Sciatic nerve (tissue), 2 donors: ENCODE results near the gene P2RX1. TPM values are rescaled to one million over a fixed set of nuclear protein-coding genes. Genes with fewer than 3 reads are reported as not detected.

Experiments used
- ATAC-seq: fragments of 200-7000 bp; cut with Tn5 transposase; one replicate; pipeline ENCODE4 v1.9.1; 2020; ENCODE audit warnings: mild to moderate bottlenecking, moderate library complexity
- DNase-seq: peaks from one replicate; pipeline ENCODE4 v3.0.0-alpha.2; 2020; ENCODE audit warnings: low spot score
- intact Hi-C: fragments of 100-400 bp; cut with DNase I; formaldehyde crosslinking; loops from one replicate; pipeline ENCODE4 v1.14.2; 2022
- total RNA-seq: library from RNA; stranded (reverse); fragmentation: NEBNext Ultra II Directional; extraction: Animal tissue kit (Norgen Biotek cat#: 25700); gene quantifications from one replicate; pipeline ENCODE4 v1.2.1, GENCODE V29; 2021
- donor health status: DM: no; HTN: no; CAD: no.
- donor health status: DM: no; HTN: no; CAD: no.

The P2RX1 gene
- total RNA-seq, 1 donor from 2014 or later, result 7.3 TPM

DNA sequence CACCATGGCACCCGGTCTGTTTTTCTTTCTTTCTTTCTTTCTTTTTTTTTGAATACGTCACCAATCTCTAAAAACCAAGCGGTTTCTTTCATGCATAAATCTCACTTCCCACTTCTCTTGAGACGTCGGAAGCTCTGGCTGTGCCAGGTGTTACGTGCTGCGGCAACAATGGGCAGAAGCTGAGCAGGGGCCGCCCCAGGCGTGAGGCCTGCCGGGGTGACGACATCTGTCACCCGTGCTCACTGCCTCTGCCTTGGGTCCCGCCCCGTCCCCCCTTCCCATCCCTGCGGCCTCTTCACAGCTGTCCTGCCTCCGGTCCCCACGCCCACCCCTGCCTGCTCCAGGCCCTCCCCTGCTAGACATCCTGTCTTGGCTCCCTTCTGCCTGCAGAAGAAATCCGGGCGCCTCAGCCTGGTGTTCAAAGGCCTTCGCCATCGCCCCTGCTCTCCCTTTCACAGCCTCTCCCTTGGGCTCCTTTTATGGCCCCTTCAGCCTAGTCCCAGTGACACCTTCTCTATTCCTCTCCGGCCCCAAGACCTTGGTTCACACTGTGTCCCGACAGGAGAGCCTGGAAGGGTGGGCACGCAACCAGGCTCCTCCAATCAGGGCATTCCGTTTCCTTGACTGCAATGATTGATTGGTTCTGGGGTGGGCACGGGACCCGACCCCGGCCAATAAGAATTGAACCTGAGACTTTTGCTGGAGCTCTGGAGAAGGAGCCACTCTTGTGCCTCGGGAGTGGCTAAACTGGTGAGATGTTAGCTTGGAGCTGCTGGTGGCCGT, 4.8 kb downstream of the P2RX1 start:
- ATAC-seq, result peak; percentile 41
- no peak for DNase-seq
- intact Hi-C loops, result no loop called here

DNA sequence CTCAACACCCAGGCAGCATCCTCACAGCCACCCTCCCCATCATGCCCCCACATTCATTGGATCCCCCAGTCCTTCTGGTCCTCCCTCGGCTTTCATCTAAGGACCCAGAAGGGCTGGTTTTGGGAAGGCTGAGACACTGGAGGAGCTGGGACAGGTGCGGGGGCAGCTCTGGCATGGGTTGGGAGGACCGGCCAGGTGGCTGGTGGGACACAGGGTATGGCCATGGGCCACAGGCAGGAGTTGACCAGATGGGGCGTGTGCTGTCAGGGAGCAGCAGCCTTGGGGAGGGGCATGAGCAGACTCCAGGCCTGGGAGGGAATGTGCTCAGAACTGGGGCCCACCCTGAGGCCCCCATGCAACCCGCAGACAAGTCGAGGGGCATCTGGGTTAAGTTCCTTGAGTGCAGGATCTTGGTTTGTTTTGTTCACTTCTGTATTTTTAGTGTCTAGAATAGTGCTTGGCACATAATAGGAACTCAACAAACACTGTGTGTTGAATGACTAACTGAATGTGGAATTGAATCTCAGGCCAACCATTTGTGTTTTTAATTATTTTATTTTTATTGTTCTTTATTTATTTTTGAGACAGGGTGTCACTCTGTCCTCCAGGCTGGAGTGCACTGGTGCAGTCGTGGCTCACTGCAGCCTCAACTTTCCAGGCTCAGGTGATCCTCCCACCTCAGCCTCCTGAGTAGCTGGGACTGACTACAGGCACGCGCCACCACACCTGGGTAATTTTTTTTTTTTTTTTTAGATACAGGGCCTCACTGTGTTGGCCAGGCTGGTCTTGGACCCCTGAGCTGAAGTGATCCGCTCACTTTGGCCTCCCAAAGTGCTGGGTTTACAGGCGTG, 5.6 kb downstream of the P2RX1 start:
- DNase-seq, result no peak
- intact Hi-C loops, result no loop called here
- no peak for ATAC-seq

DNA sequence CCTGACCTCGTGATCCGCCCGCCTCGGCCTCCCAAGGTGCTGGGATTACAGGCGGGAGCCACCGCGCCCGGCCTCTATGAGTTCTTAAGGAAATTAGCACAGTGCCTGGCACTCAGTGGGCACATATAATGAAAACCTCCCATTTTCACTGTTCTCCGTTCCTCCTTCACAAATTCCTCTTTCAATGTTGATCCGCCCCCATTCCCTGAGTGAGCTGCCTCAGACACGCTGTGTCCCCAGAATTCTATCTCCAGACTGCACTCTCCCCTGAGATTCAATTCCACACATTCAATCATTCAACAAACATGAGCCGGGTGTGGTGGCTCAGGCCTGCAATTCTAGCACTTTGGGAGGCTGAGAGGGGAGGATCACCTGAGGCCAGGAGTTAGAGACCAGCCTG, 7.0 kb downstream of the P2RX1 start:
- DNase-seq (no peak), ATAC-seq (no peak)
- intact Hi-C loops, result no loop called here

DNA sequence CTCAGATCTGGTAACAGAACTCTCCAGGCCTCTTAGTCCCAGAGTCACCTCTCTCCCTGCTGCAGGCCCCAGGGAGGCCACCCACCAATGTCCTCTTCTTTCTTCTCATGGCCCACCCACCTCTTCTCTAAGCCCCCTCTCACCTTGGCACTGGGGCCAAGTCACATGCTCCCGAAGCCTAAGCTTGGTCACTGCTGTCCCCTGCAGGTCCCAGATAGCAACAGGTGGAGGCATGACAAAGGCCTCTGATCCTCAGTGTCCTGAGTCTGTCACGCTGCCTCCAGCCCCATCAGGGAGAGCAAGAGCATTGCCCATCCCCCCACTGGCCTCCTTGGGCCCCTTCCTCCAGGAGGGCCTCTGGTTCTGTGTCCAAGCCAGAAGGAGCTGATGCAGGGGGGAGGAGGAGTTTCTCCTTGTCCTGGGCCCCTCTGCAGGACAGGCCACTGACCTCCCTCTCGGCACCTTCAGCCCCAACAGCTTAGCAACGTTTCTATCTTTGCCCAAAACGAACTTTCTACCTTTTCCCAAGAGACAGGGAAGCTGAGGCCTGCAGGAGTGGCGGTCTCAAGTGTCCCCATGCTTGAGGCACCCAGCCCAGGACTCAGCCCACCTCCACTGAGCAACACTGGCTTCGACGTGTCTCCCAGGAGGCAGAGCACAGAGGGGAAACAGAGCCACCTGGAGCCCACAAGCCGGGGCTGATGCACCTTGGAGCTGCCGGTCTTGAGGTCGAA, 8.6 kb downstream of the P2RX1 start:
- intact Hi-C loops, result no loop called here
- DNase-seq (no peak), ATAC-seq (no peak)

DNA sequence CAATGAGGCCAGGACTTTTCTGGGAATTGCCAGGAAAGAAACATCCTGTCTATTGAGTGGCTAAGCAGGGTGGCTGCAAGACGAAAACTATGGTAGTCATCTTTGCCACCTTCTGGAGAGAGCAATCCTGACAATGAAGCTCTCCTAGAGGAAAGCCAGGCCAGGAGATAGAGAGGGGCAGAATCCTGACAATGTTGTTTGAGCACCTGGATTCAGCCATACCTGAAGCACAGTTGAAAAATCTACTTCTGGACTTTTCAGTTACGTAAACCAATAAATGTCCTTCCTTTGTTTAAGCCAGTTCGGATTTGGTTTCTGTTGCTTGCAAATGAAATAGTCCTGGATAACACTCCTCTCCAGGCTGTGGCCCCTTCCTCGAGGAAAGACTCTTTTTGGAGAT, 9.4 kb downstream of the P2RX1 start:
- DNase-seq (no peak), ATAC-seq (no peak)
- intact Hi-C loops, result no loop called here

DNA sequence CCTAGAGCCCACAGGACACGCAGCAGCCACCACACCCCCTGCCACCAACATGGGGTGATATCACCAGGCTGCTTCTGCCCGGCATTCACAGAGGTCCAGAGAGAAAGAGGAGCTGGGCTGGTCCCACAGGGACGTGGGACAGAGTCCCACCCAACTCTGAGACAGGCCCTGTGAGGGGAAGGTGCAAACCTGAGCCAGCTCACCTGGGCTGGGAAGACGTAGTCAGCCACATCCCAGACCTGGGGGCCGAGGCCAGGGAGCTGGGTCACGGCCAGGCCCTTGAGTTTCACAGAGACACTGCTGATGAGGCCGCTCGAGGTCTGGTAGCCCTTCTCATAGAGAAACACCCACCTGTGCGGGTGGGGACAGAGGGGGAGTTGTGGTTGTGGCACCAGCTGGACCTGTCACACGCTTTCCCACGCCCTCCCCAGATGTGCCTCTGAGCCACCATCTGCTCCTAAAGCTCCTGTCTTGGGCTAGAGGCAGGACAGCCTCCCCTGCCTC, 11.2 kb downstream of the P2RX1 start:
- intact Hi-C loops, result no loop called here

DNA sequence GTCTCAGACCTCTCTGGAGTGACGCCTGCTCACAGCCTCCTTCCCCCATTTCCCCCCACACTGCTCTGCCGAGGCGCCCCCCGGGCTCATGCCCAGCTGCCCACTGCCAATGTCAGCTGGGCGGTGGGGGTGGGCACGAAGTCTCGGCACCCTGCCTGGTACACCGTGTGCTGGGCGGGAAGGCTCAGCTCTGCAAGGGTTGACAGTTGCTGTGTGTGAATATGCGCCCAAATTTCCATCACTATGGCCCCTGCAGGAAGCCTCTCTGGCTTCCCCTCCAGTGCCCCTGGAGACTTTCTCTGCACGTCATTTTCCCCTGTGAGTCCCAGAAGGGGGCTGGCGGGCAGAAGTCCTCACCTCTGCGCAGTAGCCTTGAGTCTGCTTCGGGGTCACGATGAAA, 11.8 kb downstream of the P2RX1 start:
- ATAC-seq (no peak), DNase-seq (no peak)
- intact Hi-C loops, result no loop called here

More for the DNA sequence above, 11.2 kb downstream of the P2RX1 start:
- no peak for ATAC-seq
- DNase-seq, result no peak

DNA sequence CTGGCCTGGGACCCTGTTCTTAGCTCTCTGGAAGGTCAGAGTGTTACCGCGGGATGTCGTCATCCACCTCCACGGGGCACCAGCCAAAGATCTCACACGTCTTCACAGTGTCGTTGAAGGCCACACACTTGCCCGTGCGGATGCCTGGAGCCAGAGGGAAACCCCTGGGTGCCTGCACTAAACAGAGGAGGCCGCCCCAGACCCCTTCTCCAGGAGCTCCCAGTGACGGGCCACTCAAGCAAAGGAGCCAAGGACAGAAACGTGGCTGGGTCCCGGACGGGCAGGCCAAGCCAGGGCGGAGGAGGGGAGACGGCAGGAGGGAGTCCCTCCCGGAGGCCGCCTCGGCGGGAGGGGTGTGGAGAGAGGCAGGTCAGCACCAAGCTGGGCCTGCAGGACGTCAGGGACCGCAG, 12.4 kb downstream of the P2RX1 start:
- ATAC-seq, result no peak
- intact Hi-C loops, result no loop called here

DNA sequence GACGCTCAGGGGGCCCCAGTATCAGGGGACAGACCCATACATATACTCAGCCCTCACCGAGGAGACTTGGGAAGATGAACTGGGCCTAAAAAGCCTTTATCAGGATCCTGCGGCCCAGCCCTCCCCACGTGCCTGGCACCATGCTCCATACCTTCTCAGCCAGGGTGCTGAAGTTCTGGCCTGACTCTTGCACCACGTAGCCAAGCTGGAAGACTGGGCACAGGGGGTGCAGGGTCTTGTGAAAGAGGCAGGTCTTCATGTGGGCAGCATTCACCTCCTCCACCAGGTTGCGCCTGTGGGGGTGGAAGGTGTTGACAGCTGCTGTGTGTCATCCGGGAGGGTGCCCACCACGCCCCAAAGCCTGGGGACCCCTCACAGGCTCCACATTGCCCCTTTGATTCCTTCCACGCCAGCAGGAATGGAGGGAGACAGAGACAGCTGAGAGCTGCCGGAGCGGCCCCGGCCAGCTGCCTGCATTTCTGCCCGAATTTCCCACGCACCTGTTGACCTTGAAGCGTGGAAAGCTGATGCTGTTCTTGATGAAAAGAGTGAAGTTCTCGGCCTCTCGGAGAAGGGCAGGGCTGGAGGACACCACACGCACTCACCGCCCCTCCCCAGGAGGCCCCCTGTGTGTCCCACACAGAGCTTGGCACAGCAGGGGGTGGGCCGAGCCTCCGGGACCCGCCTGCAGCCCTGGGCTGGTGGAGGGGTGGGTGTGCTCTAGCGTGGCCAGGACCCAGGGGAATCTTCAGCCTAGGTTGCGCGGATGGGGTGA, 13.0 kb downstream of the P2RX1 start:
- DNase-seq, result no peak
- intact Hi-C loops, result no loop called here
- no peak for ATAC-seq

More for the DNA sequence above, 12.4 kb downstream of the P2RX1 start:
- DNase-seq, result no peak

DNA sequence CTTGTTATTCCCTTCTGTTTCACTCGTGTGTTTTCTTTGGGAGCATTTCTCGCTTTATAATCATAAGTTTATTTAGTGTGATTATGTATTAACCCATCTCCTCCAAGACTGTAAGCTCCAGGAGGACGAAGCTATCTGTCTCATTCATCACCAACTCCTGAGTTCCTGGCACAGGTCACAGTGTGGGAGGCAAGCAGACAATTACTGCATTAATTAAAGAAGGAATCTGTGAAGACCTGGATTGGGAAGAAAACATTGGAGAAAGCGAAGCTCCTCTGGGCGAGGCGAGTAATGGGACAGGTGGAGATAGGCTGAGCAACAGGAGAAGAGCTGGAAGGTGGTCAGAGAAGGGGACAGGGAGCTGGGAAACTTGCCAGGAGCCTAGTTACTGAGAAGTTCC, 15.6 kb downstream of the P2RX1 start:
- no peak for DNase-seq
- ATAC-seq, result no peak
- intact Hi-C loops, result no loop called here

DNA sequence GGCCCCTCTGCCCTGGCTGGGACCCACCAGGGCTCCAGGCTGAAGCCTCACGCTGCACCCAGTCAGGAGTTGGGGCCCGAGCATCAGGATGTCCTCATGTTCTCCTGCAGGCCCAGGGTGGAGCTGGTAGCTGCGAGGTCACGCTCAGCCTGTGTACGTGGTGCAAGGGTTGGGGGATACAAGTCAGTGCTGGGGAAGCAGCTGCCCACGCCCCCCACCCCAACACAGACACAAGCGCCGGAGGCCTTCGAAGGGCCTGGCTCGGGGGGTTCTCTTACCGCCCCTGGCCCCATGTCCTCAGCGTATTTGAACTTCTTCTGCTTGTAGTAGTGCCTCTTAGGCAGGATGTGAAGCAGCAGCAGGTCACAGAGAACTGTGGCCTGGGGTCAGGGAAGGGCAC, 18.5 kb downstream of the P2RX1 start:
- intact Hi-C loops, result no loop called here

DNA sequence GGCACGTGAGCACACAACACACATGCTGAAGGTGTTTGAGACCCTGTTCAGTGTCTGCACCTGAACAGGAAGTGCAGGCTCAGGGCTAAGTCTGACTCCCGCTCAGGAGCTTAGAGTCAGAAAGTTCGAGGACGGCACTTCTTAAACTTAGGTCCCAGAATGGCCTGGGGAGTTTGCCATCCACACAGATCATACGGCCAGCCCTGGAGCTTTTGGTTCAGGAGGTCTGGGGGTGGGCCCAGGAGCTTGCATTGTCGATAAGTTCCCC, 19.4 kb downstream of the P2RX1 start:
- ATAC-seq, result no peak

More for the DNA sequence above, 18.5 kb downstream of the P2RX1 start:
- ATAC-seq, result no peak
- no peak for DNase-seq

DNA sequence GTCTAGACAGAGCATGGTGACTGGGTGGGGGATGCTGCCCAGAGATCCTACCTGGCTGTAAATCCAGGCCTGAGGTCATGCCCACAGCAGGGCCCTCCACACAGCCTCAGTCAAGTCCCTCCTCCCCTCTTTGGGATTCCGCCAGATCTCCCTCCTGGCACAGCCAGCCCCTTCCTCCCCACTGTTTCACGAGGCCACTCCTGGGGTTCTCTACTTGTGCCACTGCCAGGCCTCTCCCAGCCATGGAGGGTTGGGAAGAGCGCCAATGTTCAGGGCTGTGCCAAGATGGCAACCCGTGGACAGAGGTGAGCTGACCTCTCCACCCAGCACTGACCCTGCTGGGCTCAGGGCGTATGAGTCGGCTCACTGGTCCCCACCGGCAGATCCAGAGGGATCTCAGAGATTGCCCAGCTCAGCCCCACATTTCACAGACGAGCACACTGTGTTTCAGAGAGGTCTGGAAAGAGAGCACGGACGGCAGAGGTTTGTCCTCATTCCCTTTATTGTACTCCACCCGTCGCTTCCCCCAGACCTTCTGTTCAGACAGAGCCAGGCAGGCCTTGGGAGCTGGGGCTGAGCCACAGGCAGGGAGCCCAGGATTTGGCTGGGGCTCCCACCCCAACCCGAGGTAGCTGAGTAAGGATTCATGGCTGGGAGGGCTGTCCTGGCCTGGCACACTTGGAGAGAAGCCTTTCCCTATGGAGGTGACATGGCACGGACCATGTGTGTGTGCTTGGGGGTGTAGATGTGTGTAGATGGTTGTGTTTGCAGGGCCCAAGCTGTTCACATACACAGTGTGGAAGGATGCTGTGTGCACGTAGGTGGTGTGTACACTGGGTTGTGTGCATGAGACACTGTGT, 19.9 kb downstream of the P2RX1 start:
- ATAC-seq, result no peak
- intact Hi-C loops, result no loop called here
- no peak for DNase-seq

More for the DNA sequence above, 19.4 kb downstream of the P2RX1 start:
- intact Hi-C loops, result no loop called here
- no peak for DNase-seq

DNA sequence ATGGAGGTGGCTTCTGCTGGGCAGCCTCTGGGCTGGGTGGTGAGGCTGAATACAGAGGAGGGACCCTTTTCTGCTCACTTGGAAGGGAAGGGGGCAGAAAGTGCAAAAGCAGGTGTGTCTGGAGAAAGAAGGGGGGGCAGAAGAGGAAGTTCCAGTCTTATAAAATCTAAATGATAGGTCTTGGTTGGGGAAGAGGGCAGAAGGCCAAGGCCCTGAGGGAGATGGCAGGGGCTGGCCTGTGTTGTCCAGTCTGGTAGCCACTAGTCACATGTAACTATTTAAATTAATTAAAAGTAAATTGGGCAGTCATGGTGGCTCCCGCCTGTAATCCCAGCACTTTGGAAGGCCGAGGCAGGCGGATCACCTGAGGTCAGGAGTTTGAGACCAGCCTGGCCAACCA, 20.9 kb downstream of the P2RX1 start:
- ATAC-seq (no peak), DNase-seq (no peak)
- intact Hi-C loops, result no loop called here

DNA sequence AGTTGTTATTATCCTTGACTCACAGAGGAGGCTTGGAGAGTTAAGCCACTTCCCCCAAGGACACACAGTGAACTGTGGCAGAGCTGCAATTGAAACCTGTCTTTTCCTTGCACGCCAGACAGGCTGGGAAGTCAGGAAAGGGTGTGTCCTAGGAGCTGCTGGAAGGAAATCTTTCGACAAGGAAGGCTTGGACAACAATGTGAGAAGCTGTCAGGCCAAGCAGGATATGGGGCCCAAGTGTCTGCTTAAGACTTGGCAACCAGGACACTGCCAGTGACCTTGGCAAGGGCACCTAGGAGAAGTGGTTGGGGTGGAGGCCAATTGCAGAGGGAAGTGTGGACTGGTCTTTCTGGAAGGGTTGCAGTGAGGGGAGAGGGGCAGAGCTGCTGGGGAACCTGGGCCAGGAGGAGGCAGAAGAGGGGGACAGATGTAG, 21.3 kb downstream of the P2RX1 start:
- DNase-seq, result no peak
- ATAC-seq, result no peak
- intact Hi-C loops, result no loop called here

DNA sequence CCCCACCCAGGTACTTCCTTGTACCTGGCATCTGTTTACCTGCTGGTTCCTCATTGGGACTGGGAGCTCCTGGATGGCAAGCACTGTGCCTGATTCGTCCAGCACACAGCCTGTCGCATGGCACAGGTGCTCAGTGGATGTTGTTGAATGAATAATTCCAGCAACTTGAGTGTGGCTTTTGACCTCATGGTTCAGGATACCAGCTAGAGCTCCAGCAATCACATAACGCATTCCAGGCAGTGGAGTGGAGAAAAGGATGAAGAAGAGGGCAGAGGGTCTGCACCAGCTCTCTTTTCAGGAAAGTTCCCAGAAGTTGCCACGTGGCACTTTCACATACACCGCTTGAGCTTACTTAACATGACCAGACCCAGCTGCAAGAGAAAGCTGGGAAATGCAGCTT, 22.1 kb downstream of the P2RX1 start:
- intact Hi-C loops, result no loop called here
- DNase-seq (no peak), ATAC-seq (no peak)

DNA sequence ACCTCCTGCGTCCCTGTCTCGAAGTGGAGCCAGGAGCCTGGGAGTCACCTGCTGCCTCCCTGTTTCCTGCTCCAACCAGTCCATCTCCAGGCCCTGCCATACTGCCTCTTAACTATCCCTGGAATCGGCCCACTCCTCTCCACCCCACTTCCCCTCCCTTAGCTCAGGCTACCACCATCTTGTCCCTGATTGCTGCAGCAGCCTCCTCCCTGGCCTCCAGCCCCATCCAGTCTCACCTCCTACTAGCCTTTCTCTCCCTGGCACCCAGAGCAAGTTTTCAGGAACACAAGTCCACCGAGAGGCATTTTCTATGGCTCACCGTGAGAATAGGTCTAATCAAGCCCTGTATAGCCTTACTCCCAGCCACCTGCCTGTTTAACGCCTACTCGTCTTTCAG, 22.5 kb downstream of the P2RX1 start:
- intact Hi-C loops, result no loop called here
- DNase-seq (no peak), ATAC-seq (no peak)
